ENCODE results near the gene CLDN34.

CLDN34 gene, protein sequence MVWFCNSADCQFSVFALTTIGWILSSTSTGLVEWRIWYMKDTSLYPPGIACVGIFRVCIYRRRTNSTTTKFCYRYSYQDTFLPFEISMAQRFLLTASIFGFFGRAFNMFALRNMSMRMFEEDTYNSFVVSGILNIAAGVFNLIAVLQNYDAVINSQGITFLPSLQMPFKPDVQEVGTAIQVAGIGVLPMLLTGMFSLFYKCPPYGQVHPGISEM

DNA sequence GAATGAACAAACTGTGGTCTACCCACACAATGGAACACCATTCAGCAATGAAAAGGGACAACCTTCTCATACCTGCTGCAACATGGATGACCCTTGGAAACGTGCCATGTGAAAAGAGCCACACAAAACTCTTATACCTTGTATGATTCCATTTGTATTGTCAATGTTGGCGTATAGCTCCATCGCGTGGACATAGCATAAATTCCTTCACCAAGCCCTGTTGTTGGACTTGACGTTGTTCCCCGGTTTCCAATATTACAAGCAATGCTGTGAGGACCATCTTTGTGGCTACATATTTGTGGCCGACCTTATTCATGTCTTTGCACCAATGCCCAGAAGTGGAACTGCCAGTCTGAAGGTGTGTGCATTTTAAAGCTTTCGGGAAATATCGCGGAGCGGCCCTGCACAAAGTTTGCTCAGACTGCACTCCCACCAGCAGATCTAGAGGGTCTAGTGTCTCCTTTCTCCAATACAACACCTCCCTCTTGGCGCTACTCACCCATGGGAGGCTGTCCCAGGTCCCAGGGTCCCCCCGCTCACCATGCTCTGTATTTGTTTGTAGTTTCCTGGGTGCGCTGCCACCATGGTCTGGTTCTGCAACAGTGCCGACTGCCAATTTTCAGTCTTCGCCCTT, at the start of gene CLDN34:
TSS of gene CLDN34 (plus strand) at position 584 of the 634 bp plus-strand sequence. CDS start at position 584, 0 bp downstream.
- TF ChIP-seq, protein P1, sequence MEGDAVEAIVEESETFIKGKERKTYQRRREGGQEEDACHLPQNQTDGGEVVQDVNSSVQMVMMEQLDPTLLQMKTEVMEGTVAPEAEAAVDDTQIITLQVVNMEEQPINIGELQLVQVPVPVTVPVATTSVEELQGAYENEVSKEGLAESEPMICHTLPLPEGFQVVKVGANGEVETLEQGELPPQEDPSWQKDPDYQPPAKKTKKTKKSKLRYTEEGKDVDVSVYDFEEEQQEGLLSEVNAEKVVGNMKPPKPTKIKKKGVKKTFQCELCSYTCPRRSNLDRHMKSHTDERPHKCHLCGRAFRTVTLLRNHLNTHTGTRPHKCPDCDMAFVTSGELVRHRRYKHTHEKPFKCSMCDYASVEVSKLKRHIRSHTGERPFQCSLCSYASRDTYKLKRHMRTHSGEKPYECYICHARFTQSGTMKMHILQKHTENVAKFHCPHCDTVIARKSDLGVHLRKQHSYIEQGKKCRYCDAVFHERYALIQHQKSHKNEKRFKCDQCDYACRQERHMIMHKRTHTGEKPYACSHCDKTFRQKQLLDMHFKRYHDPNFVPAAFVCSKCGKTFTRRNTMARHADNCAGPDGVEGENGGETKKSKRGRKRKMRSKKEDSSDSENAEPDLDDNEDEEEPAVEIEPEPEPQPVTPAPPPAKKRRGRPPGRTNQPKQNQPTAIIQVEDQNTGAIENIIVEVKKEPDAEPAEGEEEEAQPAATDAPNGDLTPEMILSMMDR (conservative IDR thresholded peaks at IDR 0.05; ENCODE audit: low read depth, low read length), result no peak
- no peak within 1 kb of the TSS for H3K4me3 ChIP-seq (ENCODE audit: low read length)
- no peak for DNase-seq (ENCODE audit: low read depth)

DNA sequence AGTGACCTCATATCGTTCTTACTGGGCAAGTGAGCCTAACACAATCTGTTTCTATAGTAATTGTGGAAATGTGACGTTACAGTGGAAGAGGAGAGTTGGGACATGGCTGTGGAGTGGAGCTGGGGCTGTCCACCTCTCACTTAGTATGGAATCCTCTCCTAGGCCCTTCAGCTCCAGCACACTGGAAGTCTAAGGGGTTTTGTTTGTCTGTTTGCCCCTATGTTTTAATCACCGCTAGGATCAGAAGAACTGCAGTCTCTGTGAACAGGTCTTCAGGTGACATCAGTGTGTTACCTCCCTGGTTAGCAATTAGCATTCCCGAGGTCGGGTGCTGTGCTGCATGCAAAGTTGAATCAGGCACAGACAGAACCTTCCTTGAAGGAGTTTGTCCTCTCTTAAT, 49.3 kb upstream of the CLDN34 start:
- DNase-seq (ENCODE audit: low read depth), result no peak
- TF ChIP-seq, protein P1 (conservative IDR thresholded peaks at IDR 0.05; ENCODE audit: low read depth, low read length), result no peak
- H3K4me3 ChIP-seq (ENCODE audit: low read length), result no peak overlapping the region

DNA sequence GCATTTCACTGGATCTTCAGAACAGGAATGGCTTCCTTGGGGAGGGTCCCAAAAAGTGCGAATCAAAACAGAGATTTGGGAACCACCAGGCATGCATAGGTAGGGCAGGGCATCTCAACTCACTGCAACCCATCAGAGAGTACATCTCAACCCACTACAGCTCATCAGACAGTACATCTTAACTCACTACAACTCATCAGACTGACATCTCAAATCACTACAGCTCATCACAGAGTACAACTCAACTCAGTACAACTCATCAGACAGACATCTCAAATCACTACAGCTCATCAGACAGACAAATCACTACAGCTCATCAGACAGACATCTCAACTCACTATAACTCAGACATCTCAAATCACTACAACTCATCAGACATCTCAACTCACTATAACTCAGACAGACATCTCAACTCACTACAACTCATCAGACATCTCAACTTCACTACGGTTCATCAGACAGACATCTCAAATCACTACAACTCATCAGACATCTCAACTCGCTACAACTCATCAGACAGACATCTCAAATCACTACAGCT, 47.5 kb upstream of the CLDN34 start:
- TF ChIP-seq, protein P1 (conservative IDR thresholded peaks at IDR 0.05; ENCODE audit: low read depth, low read length), result no peak
- H3K4me3 ChIP-seq (ENCODE audit: low read length), result no peak overlapping the region
- no peak for DNase-seq (ENCODE audit: low read depth)

DNA sequence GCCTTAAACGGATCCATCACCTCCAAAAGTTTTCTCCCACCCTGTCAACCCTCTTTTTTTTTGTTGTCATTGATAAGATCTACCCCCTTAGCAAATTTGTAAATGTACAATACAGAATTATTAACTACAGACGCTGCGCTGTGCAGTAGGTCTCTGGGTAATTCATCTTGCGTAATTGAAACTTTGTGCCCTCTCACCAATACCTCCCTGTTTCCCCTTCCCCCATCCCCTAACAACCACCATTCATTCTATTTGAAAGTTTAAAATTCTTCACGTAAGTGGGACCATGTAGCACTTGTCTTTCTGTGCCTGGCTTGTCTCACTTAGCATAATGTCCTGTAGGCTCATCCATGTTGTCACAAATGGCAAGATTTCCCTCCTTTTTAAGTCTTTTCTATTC, 45.8 kb upstream of the CLDN34 start:
- H3K4me3 ChIP-seq (ENCODE audit: low read length), result no peak overlapping the region
- TF ChIP-seq, protein P1 (conservative IDR thresholded peaks at IDR 0.05; ENCODE audit: low read depth, low read length), result no peak
- no peak for DNase-seq (ENCODE audit: low read depth)

DNA sequence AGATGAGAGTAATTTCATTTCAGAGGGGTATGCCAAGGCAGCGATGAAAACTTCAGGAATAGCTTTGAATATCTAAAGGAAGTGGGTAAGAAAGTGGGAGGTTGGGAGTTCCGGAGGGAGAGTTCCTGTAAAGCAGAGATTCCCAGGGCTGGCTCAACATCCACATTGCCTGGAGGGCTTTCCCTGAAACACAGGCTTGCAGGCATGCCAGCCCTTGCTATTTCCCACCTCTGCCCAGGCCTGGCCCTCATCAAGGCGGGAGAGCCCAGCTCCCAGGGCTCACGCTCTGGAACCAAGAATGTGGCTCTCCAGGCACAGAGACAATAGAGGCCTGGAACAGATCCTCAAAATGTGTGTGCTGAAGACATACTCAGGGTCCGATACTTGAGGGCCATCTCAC, 43.8 kb upstream of the CLDN34 start:
- no peak for DNase-seq (ENCODE audit: low read depth)
- TF ChIP-seq, protein P1 (conservative IDR thresholded peaks at IDR 0.05; ENCODE audit: low read depth, low read length), result no peak
- H3K4me3 ChIP-seq (ENCODE audit: low read length), result no peak overlapping the region

DNA sequence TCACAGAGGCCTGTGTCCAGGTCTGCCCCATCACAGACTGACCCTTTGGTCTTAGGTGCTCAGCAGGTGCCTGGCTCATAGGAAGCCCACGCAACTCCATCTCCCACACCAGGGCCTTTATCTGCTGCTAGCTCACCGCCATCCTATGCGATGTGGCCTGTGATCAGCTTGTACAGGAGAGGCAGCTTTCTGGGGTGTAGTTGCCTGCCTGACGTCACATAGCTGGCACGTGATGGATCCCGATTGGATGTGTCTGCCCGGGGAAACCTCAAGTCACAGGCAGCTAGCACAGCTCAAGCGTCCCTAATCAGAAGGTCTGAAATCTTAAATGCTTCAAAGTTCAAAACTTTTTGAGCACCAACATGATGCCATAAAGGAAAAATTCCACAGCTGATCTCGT, 41.2 kb upstream of the CLDN34 start:
- no peak overlapping the region for H3K4me3 ChIP-seq (ENCODE audit: low read length)
- TF ChIP-seq, protein P1 (conservative IDR thresholded peaks at IDR 0.05; ENCODE audit: low read depth, low read length), result no peak
- no peak for DNase-seq (ENCODE audit: low read depth)
